Glutamatergic neuron (in vitro differentiated cells): Measurements from ENCODE around the gene LDB1. TPM values are rescaled to one million over a fixed set of nuclear protein-coding genes. Genes with fewer than 3 reads are reported as not detected.

Experiments used
- DNase-seq: peaks from one replicate; pipeline ENCODE4 v3.0.0; 2022
- H3K27ac Mint-ChIP-seq: one replicate; pipeline ENCODE4 v1.8.0; 2020; ENCODE audit warnings: mild to moderate bottlenecking, mixed read lengths, inconsistent platforms; ENCODE audit not compliant: unreplicated experiment
- H3K27me3 Mint-ChIP-seq: one replicate; pipeline ENCODE4 v1.8.0; 2020; ENCODE audit warnings: mild to moderate bottlenecking, moderate library complexity, mixed read lengths, inconsistent platforms; ENCODE audit not compliant: unreplicated experiment
- H3K36me3 Mint-ChIP-seq: one replicate; pipeline ENCODE4 v1.8.0; 2020; ENCODE audit warnings: mild to moderate bottlenecking, mixed read lengths, inconsistent platforms; ENCODE audit not compliant: unreplicated experiment
- H3K4me1 Mint-ChIP-seq: one replicate; pipeline ENCODE4 v1.8.0; 2020; ENCODE audit warnings: mild to moderate bottlenecking, low read depth, mixed read lengths, inconsistent platforms; ENCODE audit not compliant: unreplicated experiment
- H3K4me3 Mint-ChIP-seq: one replicate; pipeline ENCODE4 v1.8.0; 2020; ENCODE audit warnings: mild to moderate bottlenecking, mixed read lengths, inconsistent platforms; ENCODE audit not compliant: unreplicated experiment
- H3K9me3 Mint-ChIP-seq: one replicate; pipeline ENCODE4 v1.8.0; 2020; ENCODE audit warnings: mild to moderate bottlenecking, moderate library complexity, mixed read lengths, inconsistent platforms; ENCODE audit not compliant: unreplicated experiment
- total RNA-seq: library from RNA; stranded (reverse); fragmentation: NEBNext Ultra II Directional; extraction: Animal tissue kit (Norgen Biotek cat#: 25700); gene quantifications from one replicate; pipeline ENCODE4 v1.2.1, GENCODE V29; 2021; ENCODE audit not compliant: unreplicated experiment
- TF ChIP-seq, protein P1 (sequence below): fragments of 200-600 bp; sonication (generic); IDR thresholded peaks from one replicate; pipeline ENCODE4 v1.5.0; 2021; ENCODE audit not compliant: partially characterized antibody, unreplicated experiment

The LDB1 gene
- total RNA-seq, 1 donor from 2014 or later: 310 TPM

- Mint-ChIP-seq H3K4me3 (peak within 1 kb of the TSS; percentile 98), H3K9me3 (peaks cover 3% of the 10 kb centered on the region), H3K27ac (peak within 1 kb of the TSS; percentile 90), H3K4me1 (peaks cover 12% of the 10 kb centered on the region), H3K27me3 (no peaks in the 10 kb centered on the region), H3K36me3 (no peaks in the 10 kb centered on the region)
- TF ChIP-seq, protein P1, sequence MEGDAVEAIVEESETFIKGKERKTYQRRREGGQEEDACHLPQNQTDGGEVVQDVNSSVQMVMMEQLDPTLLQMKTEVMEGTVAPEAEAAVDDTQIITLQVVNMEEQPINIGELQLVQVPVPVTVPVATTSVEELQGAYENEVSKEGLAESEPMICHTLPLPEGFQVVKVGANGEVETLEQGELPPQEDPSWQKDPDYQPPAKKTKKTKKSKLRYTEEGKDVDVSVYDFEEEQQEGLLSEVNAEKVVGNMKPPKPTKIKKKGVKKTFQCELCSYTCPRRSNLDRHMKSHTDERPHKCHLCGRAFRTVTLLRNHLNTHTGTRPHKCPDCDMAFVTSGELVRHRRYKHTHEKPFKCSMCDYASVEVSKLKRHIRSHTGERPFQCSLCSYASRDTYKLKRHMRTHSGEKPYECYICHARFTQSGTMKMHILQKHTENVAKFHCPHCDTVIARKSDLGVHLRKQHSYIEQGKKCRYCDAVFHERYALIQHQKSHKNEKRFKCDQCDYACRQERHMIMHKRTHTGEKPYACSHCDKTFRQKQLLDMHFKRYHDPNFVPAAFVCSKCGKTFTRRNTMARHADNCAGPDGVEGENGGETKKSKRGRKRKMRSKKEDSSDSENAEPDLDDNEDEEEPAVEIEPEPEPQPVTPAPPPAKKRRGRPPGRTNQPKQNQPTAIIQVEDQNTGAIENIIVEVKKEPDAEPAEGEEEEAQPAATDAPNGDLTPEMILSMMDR: no peak
- DNase-seq: peak; percentile 99
Observed at GRCh38 chr10:102151774-102152544, 31.8 kb upstream of the LDB1 start, which contains the start of gene NOLC1. NOLC1 (plus strand) TSS chr10:102152389; CDS start chr10:102152411, 22 bp downstream.

- Mint-ChIP-seq H3K4me1 (peaks cover 12% of the 10 kb centered on the region), H3K36me3 (no peaks in the 10 kb centered on the region), H3K27me3 (no peaks in the 10 kb centered on the region), H3K4me3 (peak overlapping the region; percentile 98), H3K27ac (peak overlapping the region; percentile 80), H3K9me3 (peaks cover 3% of the 10 kb centered on the region)
- TF ChIP-seq, protein P1: no peak
- DNase-seq: no peak
Observed at GRCh38 chr10:102150970-102151773, 31.0 kb upstream of the LDB1 start.

DNA sequence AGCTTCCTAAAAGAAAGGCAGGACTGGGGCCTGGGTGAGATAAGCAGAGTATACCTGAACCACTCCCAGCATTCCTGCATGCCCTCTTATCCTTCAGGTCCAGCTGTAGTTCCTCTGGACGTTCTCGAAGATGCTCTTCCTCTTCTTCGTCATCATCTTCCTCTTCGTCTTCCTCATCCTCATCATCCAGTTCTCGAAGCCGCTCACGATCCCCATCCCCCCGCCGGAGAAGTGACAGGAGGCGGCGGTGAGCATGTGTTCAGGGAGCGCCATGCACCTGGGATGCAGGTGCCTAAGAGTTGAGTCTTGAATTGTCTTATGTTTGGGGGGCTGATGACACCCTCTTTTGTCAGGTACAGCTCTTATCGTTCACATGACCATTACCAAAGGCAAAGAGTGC lies 28.1 kb upstream of the LDB1 start:
- no peaks in the 10 kb centered on the region for H3K36me3 Mint-ChIP-seq
- no peak for DNase-seq
- peaks cover 3% of the 10 kb centered on the region for H3K9me3 Mint-ChIP-seq
- H3K27ac Mint-ChIP-seq: no peak overlapping the region
- no peak overlapping the region for H3K4me3 Mint-ChIP-seq
- H3K4me1 Mint-ChIP-seq: peaks cover 11% of the 10 kb centered on the region
- H3K27me3 Mint-ChIP-seq: no peaks in the 10 kb centered on the region
- TF ChIP-seq, protein P1: no peak

GRCh38 chr10:102147561-102147960 lies 27.4 kb upstream of the LDB1 start:
- H3K4me1 Mint-ChIP-seq: peaks cover 5% of the 10 kb centered on the region
- peaks cover 5% of the 10 kb centered on the region for H3K27me3 Mint-ChIP-seq
- H3K4me3 Mint-ChIP-seq: no peak overlapping the region
- H3K27ac Mint-ChIP-seq: no peak overlapping the region
- H3K36me3 Mint-ChIP-seq: no peaks in the 10 kb centered on the region
- no peak for DNase-seq
- peaks cover 2% of the 10 kb centered on the region for H3K9me3 Mint-ChIP-seq
- TF ChIP-seq, protein P1: no peak

- H3K27ac Mint-ChIP-seq: no peak overlapping the region
- peaks cover 2% of the 10 kb centered on the region for H3K9me3 Mint-ChIP-seq
- peaks cover 5% of the 10 kb centered on the region for H3K4me1 Mint-ChIP-seq
- H3K36me3 Mint-ChIP-seq: no peaks in the 10 kb centered on the region
- H3K27me3 Mint-ChIP-seq: peaks cover 5% of the 10 kb centered on the region
- TF ChIP-seq, protein P1: no peak
- no peak overlapping the region for H3K4me3 Mint-ChIP-seq
- no peak for DNase-seq
Observed at GRCh38 chr10:102146971-102147428, 26.8 kb upstream of the LDB1 start.
